Suprapubic skin (tissue), 3 donors: ENCODE data around the gene ZYG11A.

Source experiments
- CTCF ChIP-seq, 2 donors: fragments of 200-600 bp in 1 of 2; fragments of 450-650 bp in 1 of 2; sonication (generic) in 1 of 2; IDR thresholded peaks; one replicate each; pipeline ENCODE4 v1.5.1; 2016 to 2019; ENCODE audit warnings: antibody characterized with exemption in 2 of 2, mild to moderate bottlenecking in 1 of 2, moderate library complexity in 1 of 2
- EP300 ChIP-seq: sonication (generic); formaldehyde crosslinking; IDR thresholded peaks from one replicate; pipeline ENCODE4 v1.6.1; 2017; ENCODE audit warnings: antibody characterized with exemption
- POLR2A ChIP-seq, 2 donors: fragments of 450-650 bp; IDR thresholded peaks; one replicate each; pipeline ENCODE4 v1.6.1; 2017; ENCODE audit warnings: antibody characterized with exemption in 2 of 2, mild to moderate bottlenecking in 2 of 2, moderate library complexity in 2 of 2

GRCh38 chr1:52892424-52893215 lies 50.1 kb downstream of the ZYG11A start:
- TF ChIP-seq CTCF (IDR thresholded peaks at IDR 0.05) (no peak), EP300 (no peak), POLR2A (IDR thresholded peaks at IDR 0.05) (no peak)
